Parathyroid adenoma (tissue), 2 donors: Measurements from ENCODE around the gene PEPD.
"Not testable (repeated sequence)": the region's sequence is repeated elsewhere in the genome, so short reads cannot be mapped to it uniquely, and the experiment has no call there.

Experiments used
- H2AFZ ChIP-seq: fragments of 300-600 bp; sonication (generic); one replicate; pipeline ENCODE4 v1.7.0; 2017; ENCODE audit warnings: antibody characterized with exemption, mild to moderate bottlenecking
- H3K27ac ChIP-seq: fragments of 300-600 bp; sonication (generic); one replicate; pipeline ENCODE4 v1.7.0; 2017
- H3K27me3 ChIP-seq: fragments of 300-600 bp; sonication (generic); one replicate; pipeline ENCODE4 v1.7.0; 2017; ENCODE audit warnings: low read length; ENCODE audit not compliant: control insufficient read depth, insufficient read depth
- H3K36me3 ChIP-seq: fragments of 300-600 bp; sonication (generic); one replicate; pipeline ENCODE4 v1.7.0; 2017; ENCODE audit warnings: low read length; ENCODE audit not compliant: control insufficient read depth, insufficient read depth
- H3K4me1 ChIP-seq: fragments of 300-600 bp; sonication (generic); one replicate; pipeline ENCODE4 v1.7.0; 2017; ENCODE audit warnings: control low read depth
- H3K4me2 ChIP-seq: fragments of 300-600 bp; sonication (generic); one replicate; pipeline ENCODE4 v1.7.0; 2017; ENCODE audit warnings: low read length
- H3K4me3 ChIP-seq: fragments of 300-600 bp; sonication (generic); one replicate; pipeline ENCODE4 v1.7.0; 2017; ENCODE audit warnings: low read depth, low read length
- H3K79me2 ChIP-seq: fragments of 300-600 bp; sonication (generic); one replicate; pipeline ENCODE4 v1.7.0; 2017; ENCODE audit warnings: control low read depth
- H3K9ac ChIP-seq: fragments of 300-600 bp; sonication (generic); one replicate; pipeline ENCODE4 v1.7.0; 2017; ENCODE audit warnings: mild to moderate bottlenecking
- H3K9me3 ChIP-seq: fragments of 300-600 bp; sonication (generic); one replicate; pipeline ENCODE4 v1.7.0; 2017; ENCODE audit warnings: low read length; ENCODE audit not compliant: control insufficient read depth
- TF ChIP-seq, protein P1 (sequence below): fragments of 300-600 bp; sonication (generic); IDR thresholded peaks from one replicate; pipeline ENCODE4 v1.7.0; 2017; ENCODE audit warnings: antibody characterized with exemption, mild to moderate bottlenecking
- donor health status: primary hyperparathyroidism.

Gene PEPD

DNA sequence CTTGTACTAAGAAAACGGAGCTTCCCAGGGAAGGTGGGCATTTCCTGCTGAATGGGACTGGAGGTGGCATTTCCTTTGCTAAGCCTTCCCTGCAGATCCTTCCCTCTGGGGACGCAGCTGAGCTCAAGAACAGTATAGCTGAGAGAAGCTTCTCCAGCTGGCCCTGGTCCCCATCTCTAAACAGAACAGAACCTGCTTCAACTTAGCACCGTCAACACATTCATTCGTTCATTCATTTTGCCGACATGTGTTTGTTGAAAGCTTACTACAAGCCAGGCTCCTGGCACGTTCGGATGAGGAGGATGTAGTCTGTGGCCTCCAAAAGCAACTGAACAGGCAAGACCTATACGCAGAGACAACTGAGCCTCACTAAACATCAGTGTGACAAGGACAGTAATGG is 36.6 kb upstream of the PEPD start:
- Histone ChIP-seq H3K36me3 (no peaks in the 10 kb centered on the region), H3K79me2 (no peaks in the 10 kb centered on the region), H3K4me2 (no peak overlapping the region), H3K9me3 (no peaks in the 10 kb centered on the region), H3K4me3 (no peak overlapping the region), H3K4me1 (no peaks in the 10 kb centered on the region), H3K9ac (no peak overlapping the region), H3K27me3 (peaks cover 3% of the 10 kb centered on the region), H2AFZ (no peak overlapping the region), H3K27ac (no peak overlapping the region)
- TF ChIP-seq, protein P1, sequence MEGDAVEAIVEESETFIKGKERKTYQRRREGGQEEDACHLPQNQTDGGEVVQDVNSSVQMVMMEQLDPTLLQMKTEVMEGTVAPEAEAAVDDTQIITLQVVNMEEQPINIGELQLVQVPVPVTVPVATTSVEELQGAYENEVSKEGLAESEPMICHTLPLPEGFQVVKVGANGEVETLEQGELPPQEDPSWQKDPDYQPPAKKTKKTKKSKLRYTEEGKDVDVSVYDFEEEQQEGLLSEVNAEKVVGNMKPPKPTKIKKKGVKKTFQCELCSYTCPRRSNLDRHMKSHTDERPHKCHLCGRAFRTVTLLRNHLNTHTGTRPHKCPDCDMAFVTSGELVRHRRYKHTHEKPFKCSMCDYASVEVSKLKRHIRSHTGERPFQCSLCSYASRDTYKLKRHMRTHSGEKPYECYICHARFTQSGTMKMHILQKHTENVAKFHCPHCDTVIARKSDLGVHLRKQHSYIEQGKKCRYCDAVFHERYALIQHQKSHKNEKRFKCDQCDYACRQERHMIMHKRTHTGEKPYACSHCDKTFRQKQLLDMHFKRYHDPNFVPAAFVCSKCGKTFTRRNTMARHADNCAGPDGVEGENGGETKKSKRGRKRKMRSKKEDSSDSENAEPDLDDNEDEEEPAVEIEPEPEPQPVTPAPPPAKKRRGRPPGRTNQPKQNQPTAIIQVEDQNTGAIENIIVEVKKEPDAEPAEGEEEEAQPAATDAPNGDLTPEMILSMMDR, result no peak

DNA sequence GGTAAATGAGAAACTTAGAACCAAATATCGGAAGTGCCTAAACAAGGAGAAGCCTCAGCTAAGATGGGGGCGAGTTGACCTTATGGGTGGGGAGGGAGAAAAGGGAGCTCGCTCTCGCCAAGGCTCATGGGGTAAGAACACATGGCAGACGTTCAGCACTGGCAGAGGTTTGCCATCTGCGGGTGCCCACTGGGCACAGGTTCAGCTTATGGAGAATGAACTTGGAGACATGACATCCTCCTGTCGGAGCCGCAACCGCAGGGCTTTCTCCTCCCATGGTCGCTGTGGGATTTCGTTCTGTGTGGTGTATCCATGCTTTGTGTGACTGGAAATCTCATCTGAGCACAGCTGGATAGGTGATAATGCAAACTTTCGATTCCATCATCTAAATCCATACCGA is 36.1 kb upstream of the PEPD start:
- Histone ChIP-seq H3K4me1 (no peaks in the 10 kb centered on the region), H3K9ac (no peak overlapping the region), H3K4me3 (no peak overlapping the region), H3K4me2 (no peak overlapping the region), H2AFZ (no peak overlapping the region), H3K9me3 (no peaks in the 10 kb centered on the region), H3K79me2 (no peaks in the 10 kb centered on the region), H3K27ac (no peak overlapping the region), H3K27me3 (no peaks in the 10 kb centered on the region), H3K36me3 (no peaks in the 10 kb centered on the region)
- TF ChIP-seq, protein P1, result no peak

DNA sequence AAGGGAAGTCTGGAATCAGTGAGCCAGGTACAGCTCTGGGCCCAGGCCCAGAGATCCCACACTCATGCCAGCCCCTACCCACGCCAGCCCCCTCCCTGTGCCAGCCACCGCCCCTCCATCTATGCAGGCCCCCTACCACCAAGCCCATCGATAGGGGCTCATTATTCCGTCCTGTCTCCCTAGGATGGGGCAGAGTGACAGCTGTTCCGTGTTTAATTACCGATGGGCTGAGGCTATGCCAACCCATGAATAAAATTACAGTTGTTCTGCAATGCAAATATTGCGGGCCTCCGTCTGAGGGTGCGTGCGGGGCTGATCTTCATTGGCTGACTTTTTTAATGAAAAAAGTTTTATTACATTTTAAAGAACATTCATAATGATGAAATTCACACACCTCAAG is 35.6 kb upstream of the PEPD start:
- Histone ChIP-seq H3K27me3 (no peaks in the 10 kb centered on the region), H3K4me3 (no peak overlapping the region), H3K9ac (no peak overlapping the region), H3K36me3 (no peaks in the 10 kb centered on the region), H3K27ac (no peak overlapping the region), H3K4me2 (no peak overlapping the region), H3K4me1 (no peaks in the 10 kb centered on the region), H2AFZ (no peak overlapping the region), H3K9me3 (no peaks in the 10 kb centered on the region), H3K79me2 (no peaks in the 10 kb centered on the region)
- TF ChIP-seq, protein P1, result no peak

DNA sequence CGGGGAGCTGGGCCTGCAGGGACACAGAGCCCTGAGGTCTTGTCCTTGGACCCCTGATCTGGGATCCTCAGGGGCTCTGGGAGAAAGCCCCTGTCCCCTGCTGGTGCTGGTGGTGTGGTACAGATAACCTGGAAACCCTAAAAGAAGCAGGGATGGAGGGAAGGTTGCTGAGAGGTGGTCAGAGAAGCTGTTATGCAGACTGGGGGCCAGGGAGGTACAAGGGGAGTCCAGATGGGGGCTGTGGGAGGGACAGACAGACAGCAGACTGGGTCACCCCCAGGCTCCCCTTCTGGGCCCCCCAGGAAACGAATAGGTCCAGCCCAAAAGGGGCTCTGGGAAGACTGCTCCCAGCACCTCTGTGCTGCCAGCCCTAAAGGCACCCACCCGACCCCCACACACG is 34.7 kb upstream of the PEPD start:
- no peaks in the 10 kb centered on the region for H3K79me2 ChIP-seq
- no peak overlapping the region for H2AFZ ChIP-seq
- H3K4me2 ChIP-seq, result no peak overlapping the region
- H3K4me3 ChIP-seq, result no peak overlapping the region
- H3K4me1 ChIP-seq, result no peaks in the 10 kb centered on the region
- H3K36me3 ChIP-seq, result no peaks in the 10 kb centered on the region
- no peaks in the 10 kb centered on the region for H3K27me3 ChIP-seq
- no peak overlapping the region for H3K9ac ChIP-seq
- TF ChIP-seq, protein P1, result no peak
- H3K27ac ChIP-seq, result no peak overlapping the region
- H3K9me3 ChIP-seq, result no peaks in the 10 kb centered on the region

DNA sequence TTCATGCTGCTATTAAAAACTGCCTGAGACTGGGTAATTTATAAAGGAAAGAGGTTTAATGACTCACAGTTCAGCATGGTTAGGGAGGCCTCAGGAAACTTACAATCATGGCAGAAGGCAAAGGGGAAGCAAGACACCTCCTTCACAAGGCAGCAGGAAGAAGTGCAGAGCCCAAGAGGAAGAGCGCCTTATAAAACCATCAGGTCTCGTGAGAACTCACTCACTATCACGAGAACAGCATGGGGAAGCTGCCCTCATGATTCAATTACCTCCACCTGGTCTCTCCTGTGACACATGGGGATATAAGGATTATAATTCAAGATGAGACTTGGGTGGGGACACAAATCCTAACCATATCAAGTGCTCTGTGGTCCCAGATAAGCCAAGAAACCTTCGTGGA is 34.1 kb upstream of the PEPD start:
- H2AFZ ChIP-seq, H3K36me3 ChIP-seq, H3K27me3 ChIP-seq, H3K79me2 ChIP-seq, H3K9ac ChIP-seq, H3K4me1 ChIP-seq, H3K4me3 ChIP-seq, H3K27ac ChIP-seq, H3K4me2 ChIP-seq, H3K9me3 ChIP-seq: not testable (repeated sequence)
